H9 (cell line): ENCODE data around the gene NAA35. TPM values are rescaled to one million over a fixed set of nuclear protein-coding genes. Genes with fewer than 3 reads are reported as not detected.

Source experiments
- DNase-seq: peaks from one replicate; pipeline ENCODE4 v3.0.0-alpha.2; 2017
- H2AFZ ChIP-seq: one replicate; pipeline ENCODE4 v1.6.1; 2013; ENCODE audit warnings: mild to moderate bottlenecking, low read length, control low read depth, moderate library complexity
- H2AK5ac ChIP-seq: 2 replicates; pipeline ENCODE4 v1.6.1; 2013; ENCODE audit warnings: low read length, control low read depth, mixed read lengths; ENCODE audit not compliant: insufficient read length
- H2BK120ac ChIP-seq: one replicate; pipeline ENCODE4 v1.6.1; 2013; ENCODE audit warnings: low read depth, mild to moderate bottlenecking, low read length, control low read depth, inconsistent platforms; ENCODE audit not compliant: poor library complexity, severe bottlenecking
- H2BK12ac ChIP-seq: 2 replicates; pipeline ENCODE4 v1.6.1; 2013; ENCODE audit warnings: low read length, control low read depth, mixed read lengths, low read depth; ENCODE audit not compliant: insufficient read length
- H2BK15ac ChIP-seq: 2 replicates; pipeline ENCODE4 v1.6.1; 2013; ENCODE audit warnings: low read depth, low read length, control low read depth
- H2BK20ac ChIP-seq: one replicate; pipeline ENCODE4 v1.6.1; 2013; ENCODE audit warnings: low read depth, mild to moderate bottlenecking, low read length, control low read depth, inconsistent platforms; ENCODE audit not compliant: poor library complexity, severe bottlenecking
- H2BK5ac ChIP-seq: 2 replicates; pipeline ENCODE4 v1.6.1; 2013; ENCODE audit warnings: low read length, control low read depth, mixed read lengths; ENCODE audit not compliant: insufficient read length
- H3K14ac ChIP-seq: 2 replicates; pipeline ENCODE4 v1.6.1; 2013; ENCODE audit warnings: low read length, control low read depth; ENCODE audit not compliant: insufficient read depth
- H3K18ac ChIP-seq: 2 replicates; pipeline ENCODE4 v1.6.1; 2013; ENCODE audit warnings: low read depth, mild to moderate bottlenecking, mixed read lengths, low read length, control low read depth; ENCODE audit not compliant: insufficient read length
- H3K23ac ChIP-seq: 2 replicates; pipeline ENCODE4 v1.6.1; 2013; ENCODE audit warnings: low read length, control low read depth, mixed read lengths, low read depth; ENCODE audit not compliant: insufficient read length
- H3K23me2 ChIP-seq: 2 replicates; pipeline ENCODE4 v1.6.1; 2013; ENCODE audit warnings: low read depth, mild to moderate bottlenecking, mixed read lengths, low read length, control low read depth; ENCODE audit not compliant: insufficient read length, poor library complexity, severe bottlenecking
- H3K27ac ChIP-seq: 2 replicates; pipeline ENCODE4 v1.5.1; 2013; ENCODE audit warnings: low read length, control low read depth, mixed read lengths, low read depth; ENCODE audit not compliant: insufficient read length
- H3K27me3 ChIP-seq: 2 replicates; pipeline ENCODE4 v1.6.1; 2013; ENCODE audit warnings: low read length, control low read depth, inconsistent platforms; ENCODE audit not compliant: insufficient read depth
- H3K4ac ChIP-seq: 2 replicates; pipeline ENCODE4 v1.6.1; 2013; ENCODE audit warnings: low read depth, mild to moderate bottlenecking, control low read depth, inconsistent platforms, low read length, moderate library complexity
- H3K4me1 ChIP-seq: 2 replicates; pipeline ENCODE4 v1.6.1; 2013; ENCODE audit warnings: low read length, control low read depth, inconsistent platforms; ENCODE audit not compliant: insufficient read depth
- H3K4me2 ChIP-seq: 2 replicates; pipeline ENCODE4 v1.6.1; 2013; ENCODE audit warnings: low read length, control low read depth, mixed read lengths; ENCODE audit not compliant: insufficient read length, insufficient read depth
- H3K56ac ChIP-seq: 2 replicates; pipeline ENCODE4 v1.6.1; 2013; ENCODE audit warnings: low read depth, mild to moderate bottlenecking, mixed read lengths, low read length, control low read depth; ENCODE audit not compliant: insufficient read length
- H3K79me1 ChIP-seq: 2 replicates; pipeline ENCODE4 v1.6.1; 2013; ENCODE audit warnings: low read depth, mild to moderate bottlenecking, moderate library complexity, low read length, control low read depth, inconsistent platforms; ENCODE audit not compliant: insufficient read depth, poor library complexity, severe bottlenecking
- H3K79me2 ChIP-seq: 2 replicates; pipeline ENCODE4 v1.6.1; 2013; ENCODE audit warnings: low read length, control low read depth, inconsistent platforms; ENCODE audit not compliant: insufficient read depth
- H3K9ac ChIP-seq: 2 replicates; pipeline ENCODE4 v1.6.1; 2013; ENCODE audit warnings: low read length, control low read depth, mixed read lengths; ENCODE audit not compliant: insufficient read length; ENCODE audit errors: extremely low read depth
- H3K9me3 ChIP-seq: one replicate; pipeline ENCODE4 v1.6.1; 2013; ENCODE audit warnings: low read depth, low read length, inconsistent platforms; ENCODE audit not compliant: control insufficient read depth
- H3T11ph ChIP-seq: one replicate; pipeline ENCODE4 v1.6.1; 2013; ENCODE audit warnings: mild to moderate bottlenecking, low read length, control low read depth, inconsistent platforms
- H4K20me1 ChIP-seq: one replicate; pipeline ENCODE4 v1.6.1; 2013; ENCODE audit not compliant: control insufficient read depth, insufficient read length, insufficient read depth
- H4K5ac ChIP-seq: 2 replicates; pipeline ENCODE4 v1.6.1; 2013; ENCODE audit warnings: low read depth, mild to moderate bottlenecking, mixed read lengths, low read length, control low read depth; ENCODE audit not compliant: insufficient read length
- H4K8ac ChIP-seq: replicated peaks from 2 replicates; pipeline ENCODE4 v1.6.1; 2013; ENCODE audit warnings: low read length, control low read depth, mixed read lengths, low read depth; ENCODE audit not compliant: insufficient read length
- H4K91ac ChIP-seq: 2 replicates; pipeline ENCODE4 v1.6.1; 2013; ENCODE audit warnings: low read depth, mild to moderate bottlenecking, moderate library complexity, mixed read lengths, low read length, control low read depth; ENCODE audit not compliant: insufficient read length
- H3K27ac Mint-ChIP-seq, 3 experiments: 2 replicates in 2 of 3; 3 replicates in 1 of 3; pipeline ENCODE4 v1.8.0; 2020 to 2021; ENCODE audit warnings: mixed read lengths in 3 of 3, mild to moderate bottlenecking in 1 of 3, moderate library complexity in 1 of 3
- H3K27me3 Mint-ChIP-seq: 2 replicates; pipeline ENCODE4 v1.8.0; 2021; ENCODE audit warnings: low read depth, mild to moderate bottlenecking, moderate library complexity, mixed read lengths
- H3K36me3 Mint-ChIP-seq, 3 experiments: 2 replicates in 2 of 3; 3 replicates in 1 of 3; pipeline ENCODE4 v1.8.0; 2020 to 2021; ENCODE audit warnings: low read depth in 3 of 3, mixed read lengths in 3 of 3; ENCODE audit not compliant: insufficient read depth in 1 of 3
- H3K4me1 Mint-ChIP-seq, 2 experiments: 2 replicates each; pipeline ENCODE4 v1.8.0; 2020; ENCODE audit warnings: mixed read lengths in 2 of 2
- H3K4me3 Mint-ChIP-seq, 2 experiments: 2 replicates in 1 of 2; 3 replicates in 1 of 2; pipeline ENCODE4 v1.8.0; 2020 to 2021; ENCODE audit warnings: mild to moderate bottlenecking in 2 of 2, mixed read lengths in 2 of 2, moderate library complexity in 1 of 2
- H3K9me3 Mint-ChIP-seq, 2 experiments: 2 replicates in 1 of 2; 3 replicates in 1 of 2; pipeline ENCODE4 v1.8.0; 2020; ENCODE audit warnings: mild to moderate bottlenecking in 2 of 2, mixed read lengths in 2 of 2, moderate library complexity in 1 of 2
- CTCF ChIP-seq: fragments of 200-600 bp; sonication (generic); conservative IDR thresholded peaks from 3 replicates; pipeline ENCODE4 v1.8.0; 2021; ENCODE audit warnings: antibody characterized with exemption, mild to moderate bottlenecking
- WGBS: extraction: QIAGEN DNeasy Blood & Tissue Kit; methylation state at CpG from one replicate; pipeline ENCODE4 v1.1.7; 2013; ENCODE audit warnings: missing lambda C conversion rate, low lambda C conversion rate, mixed read lengths; ENCODE audit not compliant: insufficient read length; ENCODE audit errors: extremely low coverage; 5-methylcytosine and 5-hydroxymethylcytosine counted together
- total RNA-seq: library from RNA; stranded (reverse); gene quantifications from 2 replicates; pipeline ENCODE4 v1.2.1, GENCODE V29; 2021

The NAA35 gene
- total RNA-seq, 1 experiment from 2014 or later, result 38.6 TPM

GRCh38 chr9:85978496-85978895 is 37.5 kb downstream of the NAA35 start:
- Mint-ChIP-seq H3K9me3 (no peaks in the 10 kb centered on the region), H3K36me3 (peaks cover 18 to 62% (median 54%) of the 10 kb centered on the region in 3 experiments; a peak in 6 of 7 replicates), H3K27ac (peak overlapping the region in 1 of 3 experiments; percentile 84; a peak in 2 of 7 replicates), H3K4me3 (no peak overlapping the region), H3K27me3 (no peaks in the 10 kb centered on the region), H3K4me1 (no peaks in the 10 kb centered on the region)
- Histone ChIP-seq H3K9me3 (no peaks in the 10 kb centered on the region), H3K56ac (no peak overlapping the region), H3K9ac (no peak overlapping the region), H3K4ac (no peak overlapping the region), H3K27me3 (no peaks in the 10 kb centered on the region), H3K27ac (no peak overlapping the region), H3K23ac (no peak overlapping the region), H4K8ac (no peak overlapping the region), H3K79me2 (no peaks in the 10 kb centered on the region), H2BK20ac (no peak overlapping the region), H2AK5ac (no peak overlapping the region), H4K5ac (no peak overlapping the region), H3T11ph (no peak overlapping the region), H2BK120ac (no peak overlapping the region), H3K79me1 (peaks cover 2% of the 10 kb centered on the region), H3K4me1 (no peaks in the 10 kb centered on the region), H2BK12ac (no peak overlapping the region), H2BK15ac (no peak overlapping the region), H3K4me2 (no peak overlapping the region), H4K91ac (no peak overlapping the region), H4K20me1 (no peaks in the 10 kb centered on the region), H3K14ac (no peak overlapping the region), H2AFZ (no peak overlapping the region), H3K18ac (no peak overlapping the region), H3K23me2 (no peaks in the 10 kb centered on the region), H2BK5ac (no peak overlapping the region)
- WGBS, result no CpG with 5 or more reads among the region's 4 CpGs
- DNase-seq, result no peak
- no peak for TF ChIP-seq CTCF
